ENCODE results near the gene PRSS57.
"Not testable (repeated sequence)": the region's sequence is repeated elsewhere in the genome, so short reads cannot be mapped to it uniquely, and the experiment has no call there.

Gene PRSS57

DNA sequence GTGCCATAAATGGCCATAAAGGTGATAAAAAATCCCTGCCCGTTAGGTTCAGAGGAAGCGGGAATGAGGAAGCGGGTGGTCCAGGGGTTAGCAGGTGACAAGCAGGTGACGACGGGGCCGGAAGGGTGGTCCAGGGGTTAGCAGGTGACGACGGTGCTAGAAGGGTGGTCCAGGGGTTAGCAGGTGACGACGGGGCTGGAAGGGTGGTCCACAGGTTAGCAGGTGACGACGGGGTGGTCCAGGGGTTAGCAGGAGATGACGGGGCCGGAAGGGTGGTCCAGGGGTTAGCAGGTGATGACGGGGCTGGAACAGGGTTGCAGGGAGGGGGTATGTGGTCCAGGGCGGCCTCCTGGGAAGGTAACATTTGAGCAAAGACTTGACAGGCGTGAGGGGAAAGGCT lies 6.3 kb downstream of the PRSS57 start:
- FAIRE-seq: no peak

DNA sequence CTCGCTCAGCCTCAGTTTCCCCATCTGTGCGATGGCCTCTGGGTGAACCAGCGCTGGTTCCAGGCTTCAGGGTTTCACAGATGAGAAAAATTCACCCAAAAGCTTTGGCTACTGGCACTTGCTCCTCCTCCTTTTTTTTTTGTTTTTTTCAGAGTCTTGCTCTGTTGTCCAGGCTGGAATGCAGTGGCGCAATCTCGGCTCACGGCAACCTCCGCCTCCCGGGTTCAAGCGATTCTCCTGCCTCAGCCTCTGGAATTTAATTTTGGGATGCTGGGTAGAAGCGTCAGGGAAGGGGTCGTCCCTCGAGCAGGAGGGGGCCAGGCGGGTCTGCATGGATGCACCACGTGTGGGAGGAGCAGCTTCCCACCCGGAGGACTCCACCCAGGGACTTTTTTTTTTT lies 7.0 kb downstream of the PRSS57 start:
- FAIRE-seq: no peak

DNA sequence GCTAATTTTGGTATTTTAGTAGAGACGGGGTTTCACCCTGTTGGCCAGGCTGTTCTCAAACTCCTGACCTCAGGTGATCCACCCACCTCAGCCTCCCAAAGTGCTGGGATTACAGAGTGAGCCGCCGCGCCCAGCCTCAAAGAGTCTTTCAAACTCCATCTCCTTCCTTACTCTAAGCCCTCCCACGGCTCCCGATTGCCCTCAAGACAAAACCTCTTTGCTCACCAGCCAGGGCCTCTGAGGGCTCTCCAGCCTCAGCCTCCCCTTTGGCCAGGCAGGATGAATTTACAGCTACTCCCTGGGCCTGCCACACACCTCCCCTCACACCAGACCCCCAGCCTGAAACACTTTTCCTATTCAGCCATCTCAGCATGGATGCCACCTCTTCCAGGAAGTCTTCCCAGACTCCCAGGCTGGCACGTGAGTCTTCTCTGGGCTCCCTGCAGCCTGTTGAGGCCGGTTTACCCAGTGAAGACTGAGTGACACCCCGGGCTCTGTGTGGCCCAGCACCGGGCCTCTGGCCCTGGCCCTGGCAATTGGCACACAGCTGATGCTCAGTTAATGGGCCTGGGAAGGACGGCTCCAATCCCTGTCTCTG lies 7.6 kb downstream of the PRSS57 start:
- no peak for FAIRE-seq

DNA sequence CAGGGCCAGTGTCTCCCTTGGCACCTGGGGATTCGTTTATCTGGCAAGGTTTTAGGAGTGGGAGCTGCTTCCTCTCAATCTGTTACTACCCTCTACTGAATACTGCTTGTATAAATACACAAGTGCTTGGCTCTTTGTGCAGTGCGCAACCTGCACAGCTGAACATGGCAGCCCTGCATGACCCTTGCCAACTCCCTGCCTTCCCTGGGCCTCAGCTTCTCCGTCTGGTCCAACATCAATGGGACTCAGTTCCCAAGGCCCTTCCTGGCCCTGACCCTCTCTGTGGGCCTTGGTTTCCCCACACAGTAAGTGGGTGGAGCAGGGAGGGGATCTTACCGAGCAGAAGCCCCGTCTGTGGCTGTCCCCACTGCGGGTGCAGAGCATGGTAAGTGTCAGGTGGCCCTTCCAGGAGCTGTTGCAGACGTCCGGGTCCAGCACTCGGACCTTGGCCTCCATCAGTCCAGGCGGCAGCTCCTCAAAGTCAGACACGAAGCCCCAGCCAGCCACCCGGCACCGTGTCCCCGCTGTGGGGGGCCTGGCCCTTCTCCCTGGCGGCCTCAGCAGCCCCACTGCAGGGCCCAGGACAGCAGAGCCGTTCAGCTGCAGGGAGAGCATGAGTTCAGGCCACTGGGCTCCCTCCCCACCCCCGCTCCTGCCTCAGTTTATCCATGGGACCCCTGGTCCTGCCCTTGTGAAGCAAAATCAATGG lies 8.5 kb downstream of the PRSS57 start:
- no peak for FAIRE-seq

DNA sequence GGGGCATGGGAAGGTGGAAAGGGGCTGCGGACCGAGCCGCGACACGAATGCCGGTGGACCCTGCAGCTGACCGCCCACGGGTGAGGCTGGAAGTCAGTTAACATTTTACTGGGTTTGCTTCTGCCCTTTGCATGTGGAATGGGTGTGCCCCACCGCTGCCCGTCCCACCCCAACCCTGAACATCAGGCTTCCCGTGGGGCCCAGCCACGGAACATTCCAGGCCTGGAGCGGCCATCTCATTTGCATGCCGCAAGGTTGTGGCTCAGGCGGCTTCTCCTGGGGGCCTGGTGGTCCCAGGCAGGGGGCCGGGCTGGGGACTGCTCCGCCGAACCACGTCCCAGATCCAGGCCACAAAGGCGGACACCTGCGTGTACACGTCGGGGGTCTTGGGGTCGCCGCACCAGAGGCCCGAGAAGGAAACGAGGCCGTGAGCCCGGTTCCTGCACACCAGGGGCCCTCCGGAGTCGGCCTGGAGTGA lies 9.8 kb downstream of the PRSS57 start:
- no peak for FAIRE-seq

DNA sequence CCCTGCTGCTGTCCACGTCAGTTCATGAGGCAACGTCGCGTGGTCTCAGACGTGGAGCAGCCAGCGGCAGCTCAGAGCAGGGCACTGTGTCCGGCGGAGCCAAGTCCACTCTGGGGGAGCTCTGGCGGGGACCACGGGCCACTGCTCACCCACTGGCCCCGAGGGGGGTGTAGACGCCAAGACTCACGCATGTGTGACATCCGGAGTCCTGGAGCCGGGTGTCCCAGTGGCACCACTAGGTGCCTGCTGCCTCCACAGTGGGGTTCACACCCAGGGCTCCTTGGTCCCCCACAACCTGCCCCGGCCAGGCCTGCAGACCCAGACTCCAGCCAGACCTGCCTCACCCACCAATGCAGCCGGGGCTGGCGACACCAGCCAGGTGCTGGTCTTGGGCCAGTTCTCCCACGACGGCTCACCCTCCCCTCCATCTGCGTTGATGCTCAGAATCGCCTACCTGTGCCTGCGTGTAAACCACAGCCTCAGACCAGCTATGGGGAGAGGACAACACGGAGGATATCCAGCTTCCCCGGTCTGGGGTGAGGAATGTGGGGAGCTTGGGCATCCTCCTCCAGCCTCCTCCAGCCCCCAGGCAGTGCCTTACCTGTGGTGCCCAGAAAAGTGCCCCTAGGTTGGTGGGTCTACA lies 12.5 kb downstream of the PRSS57 start:
- no peak for FAIRE-seq

DNA sequence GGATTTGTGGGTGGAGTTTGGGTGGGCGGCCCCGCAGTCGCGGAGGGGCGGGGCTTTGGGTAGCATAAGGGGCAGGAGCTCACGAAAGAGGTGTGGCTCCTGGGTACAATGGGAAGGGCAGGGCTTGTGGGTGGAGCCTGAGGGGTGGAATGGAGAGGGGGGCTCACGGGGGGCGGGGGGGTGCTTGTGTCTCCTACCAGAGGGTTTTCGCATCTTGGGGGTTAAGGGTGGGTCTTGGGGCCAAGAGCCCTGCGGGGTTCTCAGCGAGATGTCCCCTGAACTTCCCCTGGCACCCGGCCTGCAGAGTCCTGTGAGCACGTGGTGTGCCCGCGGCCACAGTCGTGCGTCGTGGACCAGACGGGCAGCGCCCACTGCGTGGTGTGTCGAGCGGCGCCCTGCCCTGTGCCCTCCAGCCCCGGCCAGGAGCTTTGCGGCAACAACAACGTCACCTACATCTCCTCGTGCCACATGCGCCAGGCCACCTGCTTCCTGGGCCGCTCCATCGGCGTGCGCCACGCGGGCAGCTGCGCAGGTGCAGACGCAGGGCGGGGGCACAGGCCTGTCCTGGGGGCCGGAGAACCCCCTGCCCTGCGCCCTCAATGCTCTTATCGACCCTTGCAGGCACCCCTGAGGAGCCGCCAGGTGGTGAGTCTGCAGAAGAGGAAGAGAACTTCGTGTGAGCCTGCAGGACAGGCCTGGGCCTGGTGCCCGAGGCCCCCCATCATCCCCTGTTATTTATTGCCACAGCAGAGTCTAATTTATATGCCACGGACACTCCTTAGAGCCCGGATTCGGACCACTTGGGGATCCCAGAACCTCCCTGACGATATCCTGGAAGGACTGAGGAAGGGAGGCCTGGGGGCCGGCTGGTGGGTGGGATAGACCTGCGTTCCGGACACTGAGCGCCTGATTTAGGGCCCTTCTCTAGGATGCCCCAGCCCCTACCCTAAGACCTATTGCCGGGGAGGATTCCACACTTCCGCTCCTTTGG lies 13.9 kb downstream of the PRSS57 start:
- FAIRE-seq: no peak

DNA sequence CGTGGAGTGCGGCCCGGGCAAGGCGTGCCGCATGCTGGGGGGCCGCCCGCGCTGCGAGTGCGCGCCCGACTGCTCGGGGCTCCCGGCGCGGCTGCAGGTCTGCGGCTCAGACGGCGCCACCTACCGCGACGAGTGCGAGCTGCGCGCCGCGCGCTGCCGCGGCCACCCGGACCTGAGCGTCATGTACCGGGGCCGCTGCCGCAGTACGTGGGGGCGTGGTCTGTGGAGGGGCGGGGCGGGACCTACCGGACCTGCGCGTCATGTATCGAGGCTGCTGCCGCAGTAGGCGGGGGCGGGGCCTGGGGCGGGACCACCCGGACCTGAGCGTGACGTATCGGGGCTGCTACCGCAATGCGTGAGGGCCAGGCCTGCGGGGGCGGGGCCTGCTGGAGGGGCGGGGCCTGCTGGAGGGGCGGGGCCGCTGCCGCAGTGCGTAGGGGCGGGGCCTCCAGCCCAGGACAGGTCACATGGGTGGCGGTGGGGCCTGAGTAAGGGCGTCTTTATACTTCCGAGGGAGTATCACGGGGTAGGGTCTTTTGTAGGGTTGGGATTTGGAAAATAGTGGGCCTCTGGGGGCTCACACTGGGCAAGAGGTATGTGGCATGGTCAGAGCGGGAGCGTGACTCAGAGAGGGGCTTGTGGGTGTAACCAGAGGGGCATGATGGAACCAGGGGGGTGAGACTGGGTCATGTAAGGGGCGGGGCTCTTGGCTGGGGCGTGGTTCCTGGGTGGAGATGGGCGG lies 14.8 kb downstream of the PRSS57 start:
- no peak for FAIRE-seq

DNA sequence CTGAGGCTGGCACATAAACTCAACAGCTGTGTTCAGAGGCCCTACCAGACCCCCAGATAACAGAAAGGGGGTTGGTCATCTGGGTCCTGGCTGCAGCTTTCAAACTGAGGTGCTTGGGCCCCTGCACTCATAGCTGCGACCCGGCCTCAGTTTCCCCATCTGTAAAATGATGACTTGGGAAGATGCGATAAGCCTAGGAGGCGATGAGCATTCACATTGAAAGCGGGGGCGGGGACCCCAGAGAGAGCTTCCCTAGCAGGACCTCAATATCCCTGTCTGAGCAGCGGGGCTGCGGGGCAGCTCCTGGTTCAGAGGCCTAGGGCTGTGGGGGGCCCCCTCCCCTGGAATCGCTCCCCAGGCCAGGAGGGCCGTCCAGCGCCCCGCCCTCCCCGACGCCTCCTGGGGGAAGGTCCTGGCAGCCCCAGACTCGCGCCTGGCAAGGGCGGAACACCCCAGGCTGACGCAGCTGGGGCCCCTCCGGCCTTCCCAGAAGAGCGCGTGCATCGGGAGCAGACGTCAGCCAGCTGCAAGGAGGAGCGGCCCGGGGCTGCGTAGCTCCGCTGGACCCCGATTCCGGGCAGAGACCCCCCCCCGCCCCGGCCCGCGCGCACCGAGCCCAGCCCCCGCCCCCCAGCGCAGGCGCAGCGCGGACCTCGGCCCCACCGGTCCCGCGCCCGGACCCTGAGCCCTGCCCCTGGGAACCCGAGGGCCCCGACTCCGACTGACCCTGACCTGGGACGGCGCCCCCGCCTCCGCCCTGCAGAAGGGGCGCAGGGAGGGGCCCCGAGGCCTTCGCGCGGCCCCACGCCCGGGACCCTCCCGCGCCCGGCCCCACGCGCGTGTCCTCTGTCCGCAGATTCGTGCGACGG lies 15.6 kb downstream of the PRSS57 start:
- FAIRE-seq: no peak

DNA sequence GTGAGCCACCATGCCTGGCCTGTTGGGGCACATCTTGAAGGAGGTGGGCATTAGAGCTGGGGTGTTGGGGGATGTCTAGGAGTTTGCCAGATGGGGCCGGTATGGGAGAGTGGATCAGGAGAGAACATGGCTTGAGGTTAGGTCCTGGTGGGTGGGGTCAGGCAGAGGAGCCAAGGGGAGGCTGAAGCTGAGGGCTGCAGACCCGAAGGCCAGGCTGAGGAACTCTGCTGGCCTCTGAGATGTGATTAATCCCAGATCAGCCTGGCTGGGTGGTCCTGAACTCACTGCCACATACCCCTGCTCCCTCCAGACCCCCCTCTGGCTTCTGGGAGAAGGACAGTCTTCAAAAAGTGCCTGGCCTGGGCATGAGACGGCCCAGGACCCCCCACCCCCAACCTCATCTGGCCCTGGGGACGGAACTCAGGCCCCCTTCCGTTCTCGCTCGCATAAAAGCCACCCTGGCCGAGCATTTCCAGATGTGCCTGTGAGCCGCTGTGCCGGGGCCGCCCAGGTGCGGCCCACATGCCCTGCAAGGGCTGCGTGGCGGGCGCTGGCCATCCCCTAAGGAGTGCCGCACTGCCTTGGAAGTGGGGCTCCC lies 16.4 kb downstream of the PRSS57 start:
- no peak for FAIRE-seq

DNA sequence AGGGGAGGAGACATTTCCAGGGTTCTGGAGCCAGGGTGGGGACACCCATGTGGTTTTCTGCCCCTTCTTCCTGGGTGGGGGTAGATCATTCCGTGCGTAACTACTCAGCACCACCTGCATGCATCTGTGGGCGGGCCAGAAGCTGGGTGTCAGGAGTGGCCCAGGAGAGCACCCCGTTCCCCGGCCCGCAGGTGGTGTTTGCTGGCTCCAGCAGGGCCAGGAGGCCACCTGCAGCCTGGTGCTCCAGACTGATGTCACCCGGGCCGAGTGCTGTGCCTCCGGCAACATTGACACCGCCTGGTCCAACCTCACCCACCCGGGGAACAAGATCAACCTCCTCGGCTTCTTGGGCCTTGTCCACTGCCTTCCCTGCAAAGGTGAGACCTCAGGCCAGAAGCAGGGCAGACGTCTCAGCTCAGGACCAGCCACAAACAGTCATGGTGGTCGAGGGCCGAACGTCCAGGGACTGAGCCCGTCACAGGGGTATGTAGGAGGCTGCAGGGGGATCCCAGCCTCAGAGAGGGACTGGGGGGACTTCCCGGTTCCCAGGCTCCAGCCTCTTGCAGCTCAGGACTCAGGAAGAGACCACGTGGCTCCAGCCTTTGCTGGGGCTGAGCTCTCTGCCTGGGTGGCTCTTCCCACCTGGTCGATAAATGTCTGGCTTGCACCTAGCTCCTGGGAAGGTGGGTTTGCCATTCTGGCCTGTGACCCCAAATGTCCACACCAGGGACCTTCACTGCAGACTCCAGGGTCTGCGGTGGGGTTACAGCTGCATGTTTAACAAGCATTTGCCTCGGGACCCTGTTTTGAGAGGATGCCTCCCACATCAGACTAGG lies 17.4 kb downstream of the PRSS57 start:
- no peak for FAIRE-seq

DNA sequence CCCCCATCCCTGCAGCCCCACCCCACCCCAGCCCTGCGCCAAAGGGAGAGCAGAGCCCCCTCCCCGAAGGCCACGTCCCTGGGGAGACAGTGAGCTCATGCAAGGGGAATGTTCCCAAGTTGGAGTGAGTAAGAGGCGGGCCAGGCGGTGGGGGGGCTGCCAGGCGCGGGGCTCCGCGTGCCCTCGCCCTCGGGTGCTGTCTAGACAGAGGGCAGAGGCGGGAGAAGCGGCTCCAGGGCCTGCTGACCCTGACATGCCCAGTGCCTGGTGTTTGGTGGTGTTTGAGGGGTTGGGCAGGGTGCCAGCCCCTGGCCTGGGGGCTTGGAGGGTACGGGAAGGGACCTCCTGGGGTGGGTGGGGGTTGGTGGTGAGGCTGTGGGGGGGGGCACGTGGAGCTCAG lies 18.1 kb downstream of the PRSS57 start:
- no peak for FAIRE-seq

DNA sequence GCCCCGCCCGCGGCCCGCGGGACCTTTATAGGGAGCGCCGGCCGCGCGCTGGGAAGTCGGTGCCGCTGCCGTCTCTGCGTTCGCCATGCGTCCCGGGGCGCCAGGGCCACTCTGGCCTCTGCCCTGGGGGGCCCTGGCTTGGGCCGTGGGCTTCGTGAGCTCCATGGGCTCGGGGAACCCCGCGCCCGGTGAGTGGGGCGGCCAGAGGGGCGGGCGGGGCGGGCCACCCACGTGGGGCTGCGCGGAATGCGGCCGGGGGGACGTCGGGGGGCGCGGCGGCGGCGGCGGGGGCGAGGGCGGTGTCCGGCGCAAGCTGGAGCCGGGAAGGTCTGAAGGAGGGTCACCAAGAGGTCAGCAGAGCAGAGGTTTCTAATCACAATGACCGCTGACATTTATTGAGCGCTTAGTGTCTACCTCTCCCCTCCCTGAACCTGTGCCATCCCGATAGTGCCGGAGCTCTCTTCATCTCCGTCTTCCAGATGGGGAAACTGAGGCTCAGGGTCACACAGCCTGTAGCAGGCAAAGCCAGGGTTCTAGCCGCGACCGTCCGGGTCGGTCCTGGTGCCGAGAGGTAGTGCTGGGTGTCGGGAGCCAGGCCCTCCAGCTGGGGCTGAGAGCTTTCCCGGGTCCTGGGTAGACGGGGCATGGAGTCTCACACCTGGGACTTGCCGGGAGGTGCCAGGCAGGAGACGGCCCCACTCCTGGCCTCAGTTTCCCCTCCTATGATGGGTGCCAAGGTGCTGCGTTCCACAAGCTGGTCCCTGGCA lies 18.7 kb downstream of the PRSS57 start, which contains the start of gene FSTL3:
Gene FSTL3, plus strand, starts transcription at position 54 of the 767 bp plus-strand sequence. Its CDS starts 32 bp downstream, at position 86.
- no peak for FAIRE-seq

DNA sequence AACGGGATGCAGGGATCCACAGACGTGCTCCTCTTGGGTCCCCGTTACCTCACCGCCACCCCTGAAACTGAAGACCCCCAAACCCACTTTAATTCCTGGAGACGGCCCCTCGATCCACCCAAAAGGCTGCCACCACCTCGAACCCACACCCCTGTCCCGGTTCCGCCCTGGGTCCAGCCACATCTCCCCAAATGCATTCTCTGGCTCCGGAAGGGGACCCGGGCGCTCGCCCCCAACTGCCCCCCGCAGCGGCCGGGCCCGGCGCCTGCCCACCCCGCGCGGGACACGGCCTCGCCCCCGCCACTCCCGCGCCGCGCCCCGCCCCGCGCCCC lies 19.3 kb downstream of the PRSS57 start:
- no peak for FAIRE-seq

DNA sequence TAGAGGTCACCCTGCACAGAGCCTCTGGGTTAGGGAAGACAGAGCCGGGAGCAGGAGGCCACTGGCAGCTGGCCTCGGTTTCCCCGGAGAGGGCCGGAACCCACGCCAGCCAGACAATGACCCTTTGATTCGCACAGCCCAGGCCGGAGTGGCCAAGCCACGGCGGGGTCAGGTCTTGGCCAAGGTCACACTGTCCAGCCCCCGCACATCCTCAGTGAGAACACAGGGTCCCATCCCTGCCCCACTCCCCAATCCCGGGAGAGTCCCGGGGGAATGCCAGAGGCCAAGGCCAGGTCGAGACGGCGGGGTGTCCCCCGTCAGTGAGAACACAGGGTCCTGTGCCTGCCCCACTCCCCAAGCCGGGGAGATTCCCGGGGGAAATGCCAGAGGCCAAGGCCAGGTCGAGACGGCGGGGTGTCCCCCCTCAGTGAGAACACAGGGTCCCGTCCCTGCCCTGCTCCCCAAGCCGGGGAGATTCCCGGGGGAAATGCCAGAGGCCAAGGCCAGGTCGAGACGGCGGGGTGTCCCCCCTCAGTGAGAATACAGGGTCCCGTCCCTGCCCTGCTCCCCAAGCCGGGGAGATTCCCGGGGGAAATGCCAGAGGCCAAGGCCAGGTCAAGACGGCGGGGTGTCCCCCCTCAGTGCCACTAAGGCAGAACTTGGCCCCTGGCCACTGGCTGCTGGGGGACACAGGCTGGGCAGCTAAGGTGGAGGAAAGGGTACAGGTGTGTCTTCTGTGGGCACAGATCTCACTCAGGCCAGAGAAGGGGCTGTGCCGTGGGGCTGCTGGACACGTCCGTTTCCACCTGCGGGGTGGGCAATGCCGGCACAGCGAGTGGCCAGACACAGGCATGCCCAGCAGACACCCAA lies 20.7 kb downstream of the PRSS57 start:
- no peak for FAIRE-seq

DNA sequence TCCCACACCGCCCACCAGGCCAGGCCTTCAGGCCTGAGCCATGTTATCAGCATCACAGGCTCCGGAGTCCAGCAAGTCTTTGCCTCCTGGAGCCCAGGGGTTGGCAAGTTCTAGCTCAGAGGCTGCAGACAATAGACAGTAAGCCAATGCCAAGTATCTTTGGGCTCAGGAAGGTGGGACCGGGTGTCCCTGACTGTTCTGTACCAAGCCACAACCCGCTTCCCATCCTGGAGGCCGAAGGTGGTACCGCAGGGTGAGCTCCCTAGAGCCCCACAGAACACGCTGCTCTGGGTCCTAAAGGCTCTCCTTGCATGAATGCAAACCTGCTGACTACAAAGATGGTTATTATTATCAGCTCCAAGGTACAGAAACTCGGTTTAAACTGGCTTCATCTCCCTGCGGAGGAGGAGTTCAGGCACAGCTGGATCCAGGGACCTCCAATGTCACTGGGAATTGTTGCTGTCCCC lies 24.6 kb downstream of the PRSS57 start:
- no peak for FAIRE-seq

DNA sequence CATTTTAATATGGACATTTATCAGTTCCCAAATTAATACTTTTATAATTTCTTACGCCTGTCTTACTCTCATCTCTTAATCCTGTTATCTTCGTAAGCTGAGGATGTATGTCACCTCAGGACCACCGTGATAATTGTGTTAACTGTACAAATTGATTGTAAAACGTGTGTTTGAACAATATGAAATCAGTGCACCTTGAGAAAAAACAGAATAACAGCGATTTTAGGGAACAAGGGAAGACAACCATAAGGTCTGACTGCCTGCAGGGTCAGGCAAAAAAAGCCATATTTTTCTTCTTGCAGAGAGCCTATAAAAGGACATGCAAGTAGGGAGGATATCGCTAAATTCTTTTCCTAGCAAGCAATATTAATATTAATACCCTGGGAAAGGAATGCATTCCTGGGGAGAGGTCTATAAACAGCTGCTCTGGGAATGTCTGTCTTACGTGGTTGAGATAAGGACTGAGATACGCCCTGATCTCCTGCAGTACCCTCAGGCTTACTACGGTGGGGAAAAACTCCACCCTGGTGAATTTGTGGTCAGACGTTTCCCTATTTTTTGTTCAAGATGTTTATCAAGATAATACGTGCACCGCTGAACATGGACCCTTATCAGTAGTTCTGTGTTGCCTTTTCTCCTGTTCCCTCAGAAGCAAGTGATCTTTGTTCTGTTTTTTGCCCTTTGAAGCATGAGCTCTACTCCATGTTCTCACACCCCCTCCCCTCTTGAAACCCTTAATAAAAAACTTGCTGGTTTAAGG lies 26.4 kb downstream of the PRSS57 start:
- FAIRE-seq: not testable (repeated sequence)

Data from colon (tissue), 2 donors.